HUDEP-2 (cell line): Measurements from ENCODE around the gene PDE3B.
"Not testable (repeated sequence)": the region's sequence is repeated elsewhere in the genome, so short reads cannot be mapped to it uniquely, and the experiment has no call there.

Experiments
- DNase-seq, 76 experiments: peaks; one replicate each; lab custom pipeline; 2025; ENCODE audit not compliant: unreplicated experiment in 76 of 76; lab: John Stamatoyannopoulos, UW

The PDE3B gene

GRCh38 chr11:14740539-14740938, 96.9 kb downstream of the PDE3B start:
- DNase-seq = not testable (repeated sequence)

DNA sequence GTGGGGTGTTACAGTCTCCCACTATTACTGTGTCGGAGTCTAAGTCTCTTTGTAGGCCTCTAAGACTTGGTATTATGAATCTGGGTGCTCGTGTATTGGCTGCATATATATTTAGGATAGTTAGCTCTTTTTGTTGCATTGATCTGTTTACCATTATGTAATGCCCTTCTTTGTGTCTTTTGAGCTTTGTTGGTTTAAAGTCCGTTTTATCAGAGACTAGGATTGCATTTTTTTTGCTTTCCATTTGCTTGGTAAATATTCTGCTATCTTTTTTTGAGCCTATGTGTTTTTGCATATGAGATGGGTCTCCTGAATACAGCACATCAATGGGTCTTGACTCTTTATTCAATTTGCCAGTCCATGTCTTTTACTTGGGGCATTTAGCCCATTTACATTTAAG, 97.6 kb downstream of the PDE3B start:
- DNase-seq = no peak

GRCh38 chr11:14742849-14743559, 99.4 kb downstream of the PDE3B start:
- no peak for DNase-seq

DNA sequence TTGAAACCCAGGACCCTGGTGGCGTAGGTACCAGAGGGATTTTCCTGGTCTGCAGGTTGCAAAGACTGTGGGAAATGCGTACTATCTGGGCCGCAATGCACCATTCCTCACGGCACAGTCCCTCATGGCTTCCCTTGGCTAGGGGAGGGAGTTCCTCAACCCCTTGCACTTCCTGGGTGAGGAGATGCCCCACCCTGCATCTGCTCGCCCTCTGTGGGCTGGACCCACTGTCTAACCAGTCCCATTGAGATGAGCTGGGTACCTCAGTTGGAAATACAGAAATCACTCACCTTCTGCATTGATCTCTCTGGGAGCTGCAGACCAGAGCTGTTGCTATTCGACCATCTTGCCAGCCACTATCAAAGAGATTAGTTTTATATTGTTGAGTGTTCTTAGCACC, 100.1 kb downstream of the PDE3B start:
- not testable (repeated sequence) for DNase-seq

- no peak for DNase-seq
These were observed 103.3 kb downstream of the PDE3B start for GRCh38 chr11:14746857-14747395.

- DNase-seq = no peak
These were observed 104.5 kb downstream of the PDE3B start for GRCh38 chr11:14748090-14748489.

DNA sequence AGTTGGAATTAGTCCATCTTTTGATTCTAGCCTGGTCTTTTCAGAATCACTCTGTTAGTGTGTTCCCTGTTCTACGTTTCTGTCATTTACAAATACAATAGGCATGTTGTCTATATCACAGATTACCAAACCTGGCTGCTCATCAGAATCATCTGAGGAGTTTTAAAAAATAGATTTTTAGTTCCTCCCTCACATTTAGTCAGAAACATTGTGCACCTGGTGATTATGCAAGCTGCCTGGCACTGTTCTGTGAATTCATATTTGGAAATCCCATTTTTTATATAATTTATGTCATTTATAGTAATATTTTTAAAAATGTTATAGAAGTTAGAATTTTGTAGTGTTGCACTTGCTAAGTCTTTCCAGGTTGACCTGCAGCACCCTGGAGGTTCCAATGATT, 107.3 kb downstream of the PDE3B start:
- DNase-seq = no peak

- DNase-seq = no peak
These were observed 108.4 kb downstream of the PDE3B start for GRCh38 chr11:14751975-14752407.

DNA sequence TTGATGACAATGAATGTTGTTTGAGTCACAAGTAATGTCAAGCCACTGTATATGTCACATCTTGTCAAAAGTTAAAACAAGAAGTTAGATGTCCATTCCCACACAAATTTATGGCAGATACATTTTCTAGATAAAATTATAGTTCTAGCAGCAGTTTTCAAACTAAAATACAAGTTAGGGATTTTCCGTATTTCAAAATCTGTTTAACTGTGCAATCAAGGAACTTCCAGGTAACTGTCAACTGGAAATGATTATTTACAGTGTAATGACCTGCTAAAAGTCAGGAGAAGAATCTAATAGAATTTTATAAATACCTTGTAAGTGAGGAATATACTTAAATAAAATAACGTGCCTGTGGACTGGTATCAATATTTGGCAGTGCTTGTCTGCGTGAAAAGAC, 111.5 kb downstream of the PDE3B start:
- DNase-seq = no peak

DNA sequence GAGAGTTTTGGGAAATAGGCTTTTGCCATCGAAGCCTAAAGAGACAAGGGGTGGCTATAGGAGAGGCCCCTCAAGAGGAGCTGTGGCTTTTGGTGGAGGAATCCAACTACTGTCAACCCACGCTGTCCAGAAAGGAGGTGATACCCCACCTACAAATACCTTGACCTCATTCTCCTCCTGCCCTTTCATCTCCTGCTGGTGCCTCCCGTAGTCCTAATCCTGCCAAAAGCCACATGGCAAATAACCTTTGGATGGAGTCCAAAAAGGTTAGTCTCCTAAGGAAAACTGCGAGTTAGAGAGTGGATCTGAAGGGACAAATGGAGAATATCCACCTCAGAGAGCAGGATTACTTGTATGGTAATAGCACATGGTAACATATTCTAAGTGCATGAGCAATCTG, 112.7 kb downstream of the PDE3B start:
- DNase-seq = no peak

DNA sequence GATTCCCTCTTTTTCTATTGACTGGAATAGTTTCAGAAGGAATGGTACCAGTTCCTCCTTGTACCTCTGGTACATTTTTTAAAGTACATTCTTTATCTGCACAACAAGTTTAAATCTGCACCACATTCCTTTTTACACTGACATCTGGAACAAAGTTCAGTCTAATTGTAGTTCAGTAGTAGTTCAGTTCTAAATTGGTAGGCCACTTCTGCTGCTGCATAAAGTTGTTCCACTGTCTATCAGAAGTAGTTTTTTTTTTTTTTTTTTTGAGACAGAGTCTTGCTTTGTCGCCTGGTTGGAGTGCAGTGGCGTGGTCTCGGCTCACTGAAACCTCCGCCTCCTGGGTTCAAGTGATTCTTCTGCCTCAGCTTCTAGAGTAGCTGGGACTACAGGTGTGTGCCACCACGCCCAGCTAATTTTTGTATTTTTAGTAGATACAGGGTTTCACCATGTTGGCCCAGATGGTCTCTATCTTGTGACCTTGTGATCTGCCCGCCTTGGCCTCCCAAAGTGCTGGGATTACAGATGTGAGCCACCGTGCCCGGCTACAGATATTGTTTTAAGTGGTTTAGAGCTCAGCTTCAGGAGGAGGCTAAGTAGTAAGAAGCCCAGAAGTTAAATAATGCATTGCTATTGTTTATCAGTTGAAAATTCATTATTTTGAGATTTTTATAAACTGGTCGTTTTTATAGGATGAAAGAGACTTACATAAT, 115.9 kb downstream of the PDE3B start:
- DNase-seq = not testable (repeated sequence)

- no peak for DNase-seq
These were observed 120.6 kb downstream of the PDE3B start for GRCh38 chr11:14764179-14764578.

- DNase-seq = peak in 36 of 76 experiments; percentile 2 to 73 (median 40)
These were observed 121.2 kb downstream of the PDE3B start for GRCh38 chr11:14764579-14765527.

DNA sequence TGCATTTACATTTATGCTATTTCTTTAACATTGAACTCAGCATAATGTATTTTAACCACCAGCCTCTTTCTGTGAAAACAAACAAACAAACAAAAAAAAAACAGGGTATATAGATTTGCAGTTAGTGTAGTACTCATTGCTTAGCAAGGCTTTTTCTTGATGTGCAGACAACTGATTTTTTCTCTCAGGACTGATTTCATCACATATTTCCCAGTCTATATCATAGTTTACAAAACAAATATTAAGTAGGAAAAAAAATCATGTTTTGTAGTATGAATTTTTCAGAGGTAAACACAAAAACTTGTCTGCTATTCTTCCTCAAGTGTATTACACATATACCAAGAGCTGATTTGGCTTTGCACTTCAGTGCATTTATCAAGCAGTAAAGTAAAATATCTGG, 123.0 kb downstream of the PDE3B start:
- no peak for DNase-seq

DNA sequence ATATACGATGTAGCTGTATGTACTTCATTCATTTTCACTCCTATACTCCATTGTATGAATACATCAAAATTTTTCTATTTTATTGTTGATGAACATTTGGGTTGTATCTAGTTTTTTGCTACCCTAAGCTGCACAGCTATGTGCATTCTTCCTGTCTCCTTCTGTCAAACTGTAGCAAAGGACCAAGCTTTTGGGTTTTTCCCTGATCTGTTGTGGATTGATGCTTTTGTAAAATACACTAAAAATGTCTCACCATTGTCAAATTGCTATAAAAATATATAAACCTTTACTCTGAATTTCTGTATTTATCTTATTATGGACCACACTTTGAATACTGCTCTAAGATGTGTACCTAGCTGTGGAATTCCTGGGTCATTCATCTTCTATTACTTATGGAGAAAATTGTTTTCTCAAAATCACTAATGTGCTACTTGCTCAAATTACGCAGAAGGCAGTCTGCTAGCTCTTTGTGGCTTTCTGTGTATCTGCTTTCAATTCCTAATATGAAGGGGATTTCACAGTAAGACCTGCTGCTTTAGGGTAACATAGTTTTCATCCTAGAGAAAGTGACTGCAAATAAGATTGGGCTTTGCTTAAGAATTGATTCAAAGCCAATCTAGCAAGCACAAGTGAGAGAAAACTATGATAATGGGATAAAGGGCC, 125.1 kb downstream of the PDE3B start:
- no peak for DNase-seq

GRCh38 chr11:14773755-14774154, 130.2 kb downstream of the PDE3B start:
- DNase-seq = peak in 4 of 76 experiments; percentile 5 to 23 (median 12)

GRCh38 chr11:14774721-14775120, 131.1 kb downstream of the PDE3B start:
- no peak for DNase-seq

DNA sequence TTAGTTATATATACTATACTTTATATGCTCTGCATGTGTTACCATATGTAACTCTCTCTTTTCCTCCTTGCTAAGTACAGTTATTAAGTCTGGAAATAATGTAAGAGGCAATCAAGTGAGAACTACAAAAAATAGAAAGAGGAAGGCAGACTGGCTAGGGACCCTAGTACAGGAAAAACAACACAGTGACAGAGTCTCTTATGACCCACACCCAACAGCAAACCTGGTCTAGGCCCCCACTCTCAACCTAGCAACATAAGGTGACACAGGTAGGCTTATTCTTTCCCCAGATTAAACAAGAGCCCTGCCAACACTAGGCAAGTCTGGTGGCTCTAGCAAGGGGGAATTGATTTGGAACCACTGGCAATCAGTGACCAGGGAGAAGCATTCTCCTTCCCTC, 132.3 kb downstream of the PDE3B start:
- DNase-seq = no peak

DNA sequence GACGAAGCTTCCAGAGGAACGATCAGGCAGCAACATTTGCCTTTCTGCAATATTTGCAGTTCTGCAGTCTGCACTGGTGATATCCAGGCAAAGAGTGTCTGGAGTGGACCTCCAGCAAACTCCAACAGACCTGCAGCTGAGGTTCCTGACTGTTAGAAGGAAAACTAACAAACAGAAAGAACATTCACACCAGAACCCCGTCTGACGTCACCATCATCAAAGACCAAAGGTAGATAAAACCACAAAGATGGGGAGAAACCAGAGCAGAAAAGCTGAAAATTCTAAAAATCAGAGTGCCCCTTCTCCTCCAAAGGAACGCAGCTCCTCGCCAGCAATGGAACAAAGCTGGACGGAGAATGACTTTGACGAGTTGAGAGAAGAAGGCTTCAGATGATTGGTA, 134.9 kb downstream of the PDE3B start:
- DNase-seq = not testable (repeated sequence)

DNA sequence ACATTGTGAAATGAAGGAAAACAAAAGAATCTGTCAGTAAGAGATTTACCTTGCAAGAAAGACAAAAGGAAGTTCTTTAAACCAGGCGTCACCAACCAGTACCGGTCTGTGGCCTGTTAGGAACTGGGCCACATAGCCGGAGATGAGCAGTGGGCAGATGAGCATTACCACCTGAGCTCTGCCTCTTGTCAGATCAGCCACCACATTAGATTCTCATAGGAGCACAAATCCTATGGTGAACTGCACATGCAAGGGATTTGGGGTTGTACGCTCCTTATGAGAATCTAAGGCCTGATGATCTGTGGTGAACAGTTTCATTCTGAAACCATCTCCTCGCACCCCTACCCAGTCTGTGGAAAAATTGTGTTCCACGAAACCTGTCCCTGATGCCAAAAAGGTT, 140.2 kb downstream of the PDE3B start:
- DNase-seq = no peak
